Neural cell (in vitro differentiated cells): ENCODE measurements around the gene PPFIA1.

ENCODE experiments used
- CTCF ChIP-seq: fragments of 450-650 bp; IDR thresholded peaks from 2 replicates; pipeline ENCODE4 v1.5.1; 2014; ENCODE audit warnings: antibody characterized with exemption, mild to moderate bottlenecking, moderate library complexity; ENCODE audit not compliant: poor library complexity, severe bottlenecking
- SMC3 ChIP-seq: fragments of 450-650 bp; conservative IDR thresholded peaks from 2 replicates; pipeline ENCODE4 v1.6.1; 2014; ENCODE audit warnings: antibody characterized with exemption, mild to moderate bottlenecking, moderate library complexity; ENCODE audit not compliant: poor library complexity
- TAF1 ChIP-seq: IDR thresholded peaks from 2 replicates; pipeline ENCODE4 v1.6.1; 2012; ENCODE audit warnings: low read depth

- TF ChIP-seq CTCF, result no peak
- no peak for TF ChIP-seq SMC3
- TF ChIP-seq TAF1, result no peak
Observed at GRCh38 chr11:70313945-70314344, 43.5 kb downstream of the PPFIA1 start.
